ENCODE results near the gene AP4B1.

The AP4B1 gene

GRCh38 chr1:113941245-113941559 is 36.6 kb upstream of the AP4B1 start:
- Histone ChIP-seq H3K36me3 (replicated peaks) (peaks cover 23% of the 10 kb centered on the region), H3K27ac (no peak overlapping the region), H3K27me3 (replicated peaks) (no peaks in the 10 kb centered on the region), H3K4me3 (ENCODE audit: low read depth, low read length) (no peak overlapping the region)
- in situ Hi-C loops (cut with HindIII; ENCODE audit: low pct_ligation_motif_present, low sequenced_read_pairs): no loop called here
- no peak for DNase-seq
- TF ChIP-seq, protein P1, sequence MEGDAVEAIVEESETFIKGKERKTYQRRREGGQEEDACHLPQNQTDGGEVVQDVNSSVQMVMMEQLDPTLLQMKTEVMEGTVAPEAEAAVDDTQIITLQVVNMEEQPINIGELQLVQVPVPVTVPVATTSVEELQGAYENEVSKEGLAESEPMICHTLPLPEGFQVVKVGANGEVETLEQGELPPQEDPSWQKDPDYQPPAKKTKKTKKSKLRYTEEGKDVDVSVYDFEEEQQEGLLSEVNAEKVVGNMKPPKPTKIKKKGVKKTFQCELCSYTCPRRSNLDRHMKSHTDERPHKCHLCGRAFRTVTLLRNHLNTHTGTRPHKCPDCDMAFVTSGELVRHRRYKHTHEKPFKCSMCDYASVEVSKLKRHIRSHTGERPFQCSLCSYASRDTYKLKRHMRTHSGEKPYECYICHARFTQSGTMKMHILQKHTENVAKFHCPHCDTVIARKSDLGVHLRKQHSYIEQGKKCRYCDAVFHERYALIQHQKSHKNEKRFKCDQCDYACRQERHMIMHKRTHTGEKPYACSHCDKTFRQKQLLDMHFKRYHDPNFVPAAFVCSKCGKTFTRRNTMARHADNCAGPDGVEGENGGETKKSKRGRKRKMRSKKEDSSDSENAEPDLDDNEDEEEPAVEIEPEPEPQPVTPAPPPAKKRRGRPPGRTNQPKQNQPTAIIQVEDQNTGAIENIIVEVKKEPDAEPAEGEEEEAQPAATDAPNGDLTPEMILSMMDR (IDR thresholded peaks at IDR 0.05; ENCODE audit: low read depth, low read length, missing control alignments): no peak

GRCh38 chr1:113940365-113941244 is 36.0 kb upstream of the AP4B1 start:
- H3K27me3 ChIP-seq (replicated peaks): no peaks in the 10 kb centered on the region
- in situ Hi-C loops (cut with HindIII; ENCODE audit: low pct_ligation_motif_present, low sequenced_read_pairs): no loop called here
- DNase-seq: no peak
- no peak overlapping the region for H3K4me3 ChIP-seq (ENCODE audit: low read depth, low read length)
- peaks cover 23% of the 10 kb centered on the region for H3K36me3 ChIP-seq (replicated peaks)
- H3K27ac ChIP-seq: no peak overlapping the region
- TF ChIP-seq, protein P1 (IDR thresholded peaks at IDR 0.05; ENCODE audit: low read depth, low read length, missing control alignments): no peak

- Histone ChIP-seq H3K36me3 (replicated peaks) (peaks cover 19% of the 10 kb centered on the region), H3K27me3 (replicated peaks) (no peaks in the 10 kb centered on the region), H3K4me3 (ENCODE audit: low read depth, low read length) (no peak overlapping the region), H3K27ac (no peak overlapping the region)
- in situ Hi-C loops (cut with HindIII; ENCODE audit: low pct_ligation_motif_present, low sequenced_read_pairs): no loop called here
- TF ChIP-seq, protein P1 (IDR thresholded peaks at IDR 0.05; ENCODE audit: low read depth, low read length, missing control alignments): no peak
- DNase-seq: no peak
These were observed 33.6 kb upstream of the AP4B1 start for GRCh38 chr1:113938192-113938591.

DNA sequence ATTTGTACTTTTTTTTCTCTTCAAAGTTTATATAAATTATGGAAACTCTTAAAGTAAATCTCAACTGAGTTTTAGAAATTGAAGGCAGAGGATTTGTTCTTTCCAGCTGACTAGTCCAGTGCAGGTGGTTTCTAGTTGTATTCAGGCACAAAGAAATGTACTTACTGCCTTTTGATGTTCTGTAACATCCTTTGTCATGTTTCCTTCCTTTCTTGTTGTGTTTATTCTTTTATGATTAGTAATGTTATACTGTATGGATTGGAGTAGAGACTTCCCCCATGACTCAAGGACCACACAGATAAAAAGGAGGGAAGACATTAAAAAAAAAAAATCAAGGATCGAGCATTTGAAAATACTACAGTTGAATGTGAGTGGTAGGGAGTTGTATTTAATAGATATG is 32.5 kb upstream of the AP4B1 start:
- in situ Hi-C loops (cut with HindIII; ENCODE audit: low pct_ligation_motif_present, low sequenced_read_pairs): no loop called here
- H3K27ac ChIP-seq: no peak overlapping the region
- TF ChIP-seq, protein P1 (IDR thresholded peaks at IDR 0.05; ENCODE audit: low read depth, low read length, missing control alignments): no peak

DNA sequence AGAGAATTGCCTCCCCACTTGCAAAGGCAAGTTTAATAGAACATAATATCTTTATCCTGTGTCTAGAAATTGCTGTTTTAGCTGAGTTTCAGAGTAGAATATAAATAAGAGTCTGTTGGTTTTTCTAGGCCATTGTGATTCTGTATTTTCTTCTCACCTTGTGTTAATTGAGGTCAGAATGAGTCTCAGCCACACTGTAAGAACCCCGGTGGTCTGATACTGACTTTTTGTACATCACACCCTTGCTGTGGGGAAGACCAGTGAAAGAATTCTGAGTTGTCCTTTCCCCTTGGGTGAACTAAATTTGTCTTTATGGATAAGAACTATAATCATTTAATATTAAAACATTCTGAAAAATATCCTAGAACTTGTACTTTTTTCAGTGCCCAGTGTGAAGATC is 31.4 kb upstream of the AP4B1 start:
- Histone ChIP-seq H3K4me3 (ENCODE audit: low read depth, low read length) (no peak overlapping the region), H3K36me3 (replicated peaks) (peaks cover 7% of the 10 kb centered on the region), H3K27ac (no peak overlapping the region), H3K27me3 (replicated peaks) (no peaks in the 10 kb centered on the region)
- no peak for DNase-seq
- in situ Hi-C loops (cut with HindIII; ENCODE audit: low pct_ligation_motif_present, low sequenced_read_pairs): no loop called here
- TF ChIP-seq, protein P1 (IDR thresholded peaks at IDR 0.05; ENCODE audit: low read depth, low read length, missing control alignments): no peak

More for the DNA sequence above, 32.5 kb upstream of the AP4B1 start:
- DNase-seq: no peak
- Histone ChIP-seq H3K27me3 (replicated peaks) (no peaks in the 10 kb centered on the region), H3K4me3 (ENCODE audit: low read depth, low read length) (no peak overlapping the region), H3K36me3 (replicated peaks) (peaks cover 16% of the 10 kb centered on the region)

- in situ Hi-C loops (cut with HindIII; ENCODE audit: low pct_ligation_motif_present, low sequenced_read_pairs): no loop called here
- H3K27me3 ChIP-seq (replicated peaks): no peaks in the 10 kb centered on the region
- H3K27ac ChIP-seq: no peak overlapping the region
- TF ChIP-seq, protein P1 (IDR thresholded peaks at IDR 0.05; ENCODE audit: low read depth, low read length, missing control alignments): no peak
- H3K36me3 ChIP-seq (replicated peaks): no peaks in the 10 kb centered on the region
- H3K4me3 ChIP-seq (ENCODE audit: low read depth, low read length): no peak overlapping the region
- DNase-seq: no peak
These were observed 30.6 kb upstream of the AP4B1 start for GRCh38 chr1:113935176-113935575.

Data from brain microvascular endothelial cell (primary cell).